ENCODE data around the gene NACAD. TPM values are rescaled to one million over a fixed set of nuclear protein-coding genes. Genes with fewer than 3 reads are reported as not detected.

NACAD gene
- total RNA-seq, 1 donor, result 3.6 TPM

DNA sequence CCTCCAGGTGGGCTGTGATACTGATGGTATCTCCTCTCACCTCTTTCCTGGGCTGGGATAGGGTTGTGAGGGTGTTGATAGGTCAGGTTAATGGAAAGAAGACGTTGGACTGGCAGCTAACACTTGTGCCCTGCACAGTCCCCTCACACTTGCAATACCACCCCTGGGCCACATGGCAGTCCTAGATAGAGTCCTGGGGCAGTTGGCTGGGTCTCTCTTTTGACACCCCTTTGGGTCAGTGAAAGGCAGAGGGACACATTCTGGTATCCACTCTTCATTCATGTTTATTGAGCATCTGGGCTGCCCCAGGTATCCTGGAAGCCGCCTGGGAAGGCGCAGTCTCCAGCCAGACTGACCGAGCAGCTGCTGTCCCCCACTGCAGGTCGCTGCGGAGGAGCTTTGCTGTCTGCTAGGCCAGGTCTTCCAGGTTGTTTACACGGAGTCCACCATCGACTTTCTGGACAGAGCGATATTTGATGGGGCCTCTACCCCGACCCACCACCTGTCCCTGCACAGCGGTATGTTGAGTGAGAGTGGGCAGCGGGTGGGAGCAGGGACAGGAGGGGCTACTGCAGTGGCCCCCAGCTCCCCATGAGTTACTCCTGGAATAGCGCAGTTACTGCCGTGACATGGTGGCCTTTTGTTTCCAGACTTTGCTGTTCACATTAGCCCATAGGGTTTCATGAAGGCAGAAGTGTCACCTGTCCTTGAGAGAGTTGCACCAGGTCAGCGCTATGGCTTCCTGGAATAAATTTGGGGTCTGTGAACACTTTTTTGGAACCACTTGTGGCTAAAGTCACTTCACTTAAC is 19.1 kb downstream of the NACAD start:
- DNase-seq (ENCODE audit: low read depth), result no peak
- TF ChIP-seq, protein P1, sequence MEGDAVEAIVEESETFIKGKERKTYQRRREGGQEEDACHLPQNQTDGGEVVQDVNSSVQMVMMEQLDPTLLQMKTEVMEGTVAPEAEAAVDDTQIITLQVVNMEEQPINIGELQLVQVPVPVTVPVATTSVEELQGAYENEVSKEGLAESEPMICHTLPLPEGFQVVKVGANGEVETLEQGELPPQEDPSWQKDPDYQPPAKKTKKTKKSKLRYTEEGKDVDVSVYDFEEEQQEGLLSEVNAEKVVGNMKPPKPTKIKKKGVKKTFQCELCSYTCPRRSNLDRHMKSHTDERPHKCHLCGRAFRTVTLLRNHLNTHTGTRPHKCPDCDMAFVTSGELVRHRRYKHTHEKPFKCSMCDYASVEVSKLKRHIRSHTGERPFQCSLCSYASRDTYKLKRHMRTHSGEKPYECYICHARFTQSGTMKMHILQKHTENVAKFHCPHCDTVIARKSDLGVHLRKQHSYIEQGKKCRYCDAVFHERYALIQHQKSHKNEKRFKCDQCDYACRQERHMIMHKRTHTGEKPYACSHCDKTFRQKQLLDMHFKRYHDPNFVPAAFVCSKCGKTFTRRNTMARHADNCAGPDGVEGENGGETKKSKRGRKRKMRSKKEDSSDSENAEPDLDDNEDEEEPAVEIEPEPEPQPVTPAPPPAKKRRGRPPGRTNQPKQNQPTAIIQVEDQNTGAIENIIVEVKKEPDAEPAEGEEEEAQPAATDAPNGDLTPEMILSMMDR (IDR thresholded peaks at IDR 0.05; ENCODE audit: insufficient read depth, low read length), result no peak
- H3K4me3 ChIP-seq (ENCODE audit: low read depth, low read length), result no peak overlapping the region

GRCh38 chr7:45068236-45069023 is 20.3 kb downstream of the NACAD start:
- DNase-seq (ENCODE audit: low read depth), result no peak
- TF ChIP-seq, protein P1 (IDR thresholded peaks at IDR 0.05; ENCODE audit: insufficient read depth, low read length), result no peak

GRCh38 chr7:45067582-45067981 is 21.2 kb downstream of the NACAD start:
- H3K4me3 ChIP-seq (ENCODE audit: low read depth, low read length), result no peak overlapping the region
- TF ChIP-seq, protein P1 (IDR thresholded peaks at IDR 0.05; ENCODE audit: insufficient read depth, low read length), result no peak
- DNase-seq (ENCODE audit: low read depth), result no peak

More at GRCh38 chr7:45068236-45069023, 20.3 kb downstream of the NACAD start:
- H3K4me3 ChIP-seq (ENCODE audit: low read depth, low read length), result no peak overlapping the region

- no peak for DNase-seq (ENCODE audit: low read depth)
- no peak overlapping the region for H3K4me3 ChIP-seq (ENCODE audit: low read depth, low read length)
- TF ChIP-seq, protein P1 (IDR thresholded peaks at IDR 0.05; ENCODE audit: insufficient read depth, low read length), result no peak
Observed at GRCh38 chr7:45066409-45066808, 22.4 kb downstream of the NACAD start.

DNA sequence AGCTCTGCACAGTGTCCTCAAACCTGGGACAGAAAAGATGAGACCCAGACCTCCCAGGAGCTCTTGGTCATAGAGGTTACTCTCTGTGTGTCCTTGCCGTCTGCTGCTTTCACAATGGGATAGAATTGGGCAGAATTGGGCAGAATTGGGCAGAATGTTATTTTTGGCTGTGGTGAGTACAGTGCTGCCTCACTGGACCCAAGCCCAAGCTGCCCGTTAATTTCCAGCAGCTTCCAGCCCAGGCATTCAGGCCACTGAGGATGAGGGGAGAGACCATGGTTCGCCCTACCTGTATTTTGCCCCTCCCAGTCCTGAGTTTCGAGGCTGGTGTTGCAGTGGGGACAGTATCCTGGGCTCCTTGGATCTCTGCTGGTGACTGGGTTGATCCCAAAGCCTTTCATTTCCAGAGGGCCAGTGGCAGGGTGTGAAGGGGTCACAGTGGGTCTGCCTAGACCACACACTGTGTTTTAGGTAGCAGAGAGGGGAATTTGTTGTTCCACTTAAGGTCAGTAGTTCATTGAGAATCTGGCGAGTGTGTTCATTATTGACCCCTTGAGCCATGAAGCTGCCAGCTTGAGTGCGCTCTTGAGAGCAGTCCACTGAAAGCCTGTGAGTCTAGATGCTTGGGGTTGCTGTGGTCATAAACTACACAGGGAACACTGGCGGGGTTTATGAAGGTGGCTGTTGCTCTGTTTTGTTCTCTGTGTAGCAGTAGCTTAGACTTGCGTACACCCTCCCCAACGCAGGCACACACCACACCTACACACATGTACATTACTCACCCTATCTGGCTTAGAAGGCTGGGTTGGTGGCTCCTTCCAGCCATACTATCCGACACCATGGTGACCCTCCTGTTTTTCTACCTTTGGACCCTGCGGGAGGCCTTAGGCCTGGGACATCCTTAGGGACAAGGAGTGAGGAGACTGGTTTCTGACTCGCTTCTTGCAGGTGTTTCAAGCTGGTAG is 23.5 kb downstream of the NACAD start:
- no peak for DNase-seq (ENCODE audit: low read depth)
- TF ChIP-seq, protein P1 (IDR thresholded peaks at IDR 0.05; ENCODE audit: insufficient read depth, low read length), result no peak

GRCh38 chr7:45064047-45064725 is 24.6 kb downstream of the NACAD start:
- H3K4me3 ChIP-seq (ENCODE audit: low read depth, low read length), result no peak overlapping the region
- TF ChIP-seq, protein P1 (IDR thresholded peaks at IDR 0.05; ENCODE audit: insufficient read depth, low read length), result no peak
- no peak for DNase-seq (ENCODE audit: low read depth)

More for the DNA sequence above, 23.5 kb downstream of the NACAD start:
- H3K4me3 ChIP-seq (ENCODE audit: low read depth, low read length), result no peak overlapping the region
